PC-3 (cell line): ENCODE measurements around the gene DCAF7. TPM values are rescaled to one million over a fixed set of nuclear protein-coding genes. Genes with fewer than 3 reads are reported as not detected.

Experiments used
- ATAC-seq: fragments of 200-7000 bp; cut with Tn5 transposase; 2 replicates; pipeline ENCODE4 v1.9.1; 2020; ENCODE audit warnings: mild to moderate bottlenecking, moderate library complexity
- BruUV-seq: library from RNA; stranded (reverse); fragments of 400-500 nt; replicated peaks from 2 replicates; lab custom pipeline; 2021; lab: Mats Ljungman, UMichigan
- CTCF ChIA-PET: fragments of 300-600 bp; sonication (Branson Sonifier 250); formaldehyde crosslinking; loops from one replicate; lab custom pipeline; 2022; ENCODE audit warnings: antibody characterized with exemption; lab: Charles Lee
- POLR2A ChIA-PET: fragments of 300-600 bp; sonication (Branson Sonifier 250); formaldehyde crosslinking; loops from one replicate; lab custom pipeline; 2022; ENCODE audit warnings: antibody characterized with exemption; ENCODE audit not compliant: unreplicated experiment; lab: Charles Lee
- DNase-seq: peaks from one replicate; pipeline ENCODE4 v3.0.0-alpha.2; 2015
- H2AFZ ChIP-seq: fragments of 300-600 bp; sonication (generic); 2 replicates; pipeline ENCODE4 v1.6.0; 2016; ENCODE audit warnings: antibody characterized with exemption, low read length
- H3F3A ChIP-seq: fragments of 300-600 bp; sonication (generic); one replicate; pipeline ENCODE4 v1.6.0; 2017; ENCODE audit warnings: antibody characterized with exemption, low read length, control low read depth, mild to moderate bottlenecking; ENCODE audit not compliant: unreplicated experiment
- H3K27ac ChIP-seq: fragments of 300-600 bp; sonication (generic); 2 replicates; pipeline ENCODE4 v1.5.1; 2016; ENCODE audit warnings: mild to moderate bottlenecking, low read length
- H3K27me3 ChIP-seq: fragments of 300-600 bp; sonication (generic); 2 replicates; pipeline ENCODE4 v1.6.1; 2016; ENCODE audit warnings: low read length, mixed read lengths
- H3K36me3 ChIP-seq: fragments of 300-600 bp; sonication (generic); 2 replicates; pipeline ENCODE4 v1.6.1; 2016; ENCODE audit warnings: low read depth, mixed run types, low read length, mixed read lengths
- H3K4me1 ChIP-seq: fragments of 300-600 bp; sonication (generic); 2 replicates; pipeline ENCODE4 v1.5.1; 2016; ENCODE audit warnings: low read length; ENCODE audit not compliant: insufficient read depth
- H3K4me2 ChIP-seq: fragments of 300-600 bp; sonication (generic); 2 replicates; pipeline ENCODE4 v1.6.0; 2016; ENCODE audit warnings: low read length
- H3K4me3 ChIP-seq: fragments of 300-600 bp; sonication (generic); 2 replicates; pipeline ENCODE4 v1.5.1; 2016; ENCODE audit warnings: mild to moderate bottlenecking, low read length, mixed read lengths
- H3K79me2 ChIP-seq: fragments of 300-600 bp; sonication (generic); 2 replicates; pipeline ENCODE4 v1.6.1; 2017; ENCODE audit warnings: low read length, mixed read lengths
- H3K9ac ChIP-seq: fragments of 300-600 bp; sonication (generic); 2 replicates; pipeline ENCODE4 v1.6.0; 2016; ENCODE audit warnings: mild to moderate bottlenecking, low read length
- H3K9me2 ChIP-seq: fragments of 300-600 bp; sonication (generic); replicated peaks from 2 replicates; pipeline ENCODE4 v1.6.1; 2016; ENCODE audit warnings: mixed run types, low read length, mixed read lengths
- H3K9me3 ChIP-seq: fragments of 300-600 bp; sonication (generic); 2 replicates; pipeline ENCODE4 v1.6.1; 2016; ENCODE audit warnings: low read length, mixed read lengths
- H4K20me1 ChIP-seq: fragments of 300-600 bp; sonication (generic); 2 replicates; pipeline ENCODE4 v1.6.1; 2016; ENCODE audit warnings: low read length, mixed read lengths
- EZH2 ChIP-seq: fragments of 300-600 bp; sonication (generic); IDR thresholded peaks from one replicate; pipeline ENCODE4 v1.6.1; 2017; ENCODE audit warnings: antibody characterized with exemption, mild to moderate bottlenecking, low read length; ENCODE audit not compliant: unreplicated experiment
- EZH2phosphoT487 ChIP-seq: fragments of 300-600 bp; sonication (generic); IDR thresholded peaks from 2 replicates; pipeline ENCODE4 v1.6.1; 2018; ENCODE audit warnings: mild to moderate bottlenecking, antibody characterized with exemption, low read length, borderline replicate concordance
- intact Hi-C: fragments of 100-400 bp; cut with micrococcal nuclease; formaldehyde crosslinking; loops from 2 replicates; pipeline ENCODE4 v1.9.0; 2023
- total RNA-seq: library from RNA; depleted of rRNA; stranded (reverse); fragments of >200 nt; gene quantifications from 2 replicates; pipeline ENCODE4 v1.2.3, GENCODE V29; 2014
- TF ChIP-seq, protein P1 (sequence below): fragments of 300-600 bp; sonication (generic); conservative IDR thresholded peaks from 2 replicates; pipeline ENCODE4 v1.5.1; 2017; ENCODE audit warnings: antibody characterized with exemption, low read depth, mild to moderate bottlenecking, low read length

Gene DCAF7
- total RNA-seq, 1 experiment from 2014 or later: 46.5 TPM

DNA sequence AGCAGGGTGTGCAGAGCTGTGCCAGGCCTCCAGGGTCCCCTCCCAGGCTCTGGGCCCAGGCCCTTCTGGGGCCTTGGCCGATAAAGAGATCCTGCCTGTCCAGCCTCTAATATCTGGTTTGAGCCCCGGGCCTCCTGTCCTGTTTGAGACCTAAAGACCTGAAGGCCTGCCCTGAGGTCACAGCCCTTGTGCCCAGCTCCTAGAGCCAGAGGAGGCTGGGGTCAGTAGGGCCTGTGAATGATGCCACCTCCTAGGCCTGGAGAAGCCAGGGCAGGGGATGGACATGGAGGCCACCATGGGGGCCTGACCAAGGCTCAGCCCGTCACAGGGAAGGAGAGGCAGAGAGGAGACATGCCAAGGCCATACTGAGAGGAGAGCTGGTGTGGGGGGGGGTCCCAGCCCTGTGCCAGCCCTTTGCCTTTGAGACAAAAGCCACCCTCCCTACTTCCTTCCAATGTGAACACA, 19.7 kb upstream of the DCAF7 start:
- no TSS peak for BruUV-seq
- TF ChIP-seq EZH2phosphoT487: no peak
- TF ChIP-seq, protein P1, sequence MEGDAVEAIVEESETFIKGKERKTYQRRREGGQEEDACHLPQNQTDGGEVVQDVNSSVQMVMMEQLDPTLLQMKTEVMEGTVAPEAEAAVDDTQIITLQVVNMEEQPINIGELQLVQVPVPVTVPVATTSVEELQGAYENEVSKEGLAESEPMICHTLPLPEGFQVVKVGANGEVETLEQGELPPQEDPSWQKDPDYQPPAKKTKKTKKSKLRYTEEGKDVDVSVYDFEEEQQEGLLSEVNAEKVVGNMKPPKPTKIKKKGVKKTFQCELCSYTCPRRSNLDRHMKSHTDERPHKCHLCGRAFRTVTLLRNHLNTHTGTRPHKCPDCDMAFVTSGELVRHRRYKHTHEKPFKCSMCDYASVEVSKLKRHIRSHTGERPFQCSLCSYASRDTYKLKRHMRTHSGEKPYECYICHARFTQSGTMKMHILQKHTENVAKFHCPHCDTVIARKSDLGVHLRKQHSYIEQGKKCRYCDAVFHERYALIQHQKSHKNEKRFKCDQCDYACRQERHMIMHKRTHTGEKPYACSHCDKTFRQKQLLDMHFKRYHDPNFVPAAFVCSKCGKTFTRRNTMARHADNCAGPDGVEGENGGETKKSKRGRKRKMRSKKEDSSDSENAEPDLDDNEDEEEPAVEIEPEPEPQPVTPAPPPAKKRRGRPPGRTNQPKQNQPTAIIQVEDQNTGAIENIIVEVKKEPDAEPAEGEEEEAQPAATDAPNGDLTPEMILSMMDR: no peak
- TF ChIP-seq EZH2: no peak
- no peaks in the 10 kb centered on the region for H3K9me2 ChIP-seq
- POLR2A ChIA-PET: no interaction called here
- H4K20me1 ChIP-seq: no peaks in the 10 kb centered on the region
- no peak overlapping the region for H2AFZ ChIP-seq
- H3K4me1 ChIP-seq: no peaks in the 10 kb centered on the region
- no peak overlapping the region for H3K4me3 ChIP-seq
- no peak overlapping the region for H3K27ac ChIP-seq
- no peaks in the 10 kb centered on the region for H3K79me2 ChIP-seq
- CTCF ChIA-PET: no interaction called here
- H3K9me3 ChIP-seq: no peaks in the 10 kb centered on the region
- no peaks in the 10 kb centered on the region for H3K36me3 ChIP-seq
- ATAC-seq: no peak
- no peaks in the 10 kb centered on the region for H3K27me3 ChIP-seq
- H3K9ac ChIP-seq: no peak overlapping the region
- no peaks in the 10 kb centered on the region for H3F3A ChIP-seq
- H3K4me2 ChIP-seq: no peak overlapping the region
- intact Hi-C loops: no loop called here
- DNase-seq: no peak

DNA sequence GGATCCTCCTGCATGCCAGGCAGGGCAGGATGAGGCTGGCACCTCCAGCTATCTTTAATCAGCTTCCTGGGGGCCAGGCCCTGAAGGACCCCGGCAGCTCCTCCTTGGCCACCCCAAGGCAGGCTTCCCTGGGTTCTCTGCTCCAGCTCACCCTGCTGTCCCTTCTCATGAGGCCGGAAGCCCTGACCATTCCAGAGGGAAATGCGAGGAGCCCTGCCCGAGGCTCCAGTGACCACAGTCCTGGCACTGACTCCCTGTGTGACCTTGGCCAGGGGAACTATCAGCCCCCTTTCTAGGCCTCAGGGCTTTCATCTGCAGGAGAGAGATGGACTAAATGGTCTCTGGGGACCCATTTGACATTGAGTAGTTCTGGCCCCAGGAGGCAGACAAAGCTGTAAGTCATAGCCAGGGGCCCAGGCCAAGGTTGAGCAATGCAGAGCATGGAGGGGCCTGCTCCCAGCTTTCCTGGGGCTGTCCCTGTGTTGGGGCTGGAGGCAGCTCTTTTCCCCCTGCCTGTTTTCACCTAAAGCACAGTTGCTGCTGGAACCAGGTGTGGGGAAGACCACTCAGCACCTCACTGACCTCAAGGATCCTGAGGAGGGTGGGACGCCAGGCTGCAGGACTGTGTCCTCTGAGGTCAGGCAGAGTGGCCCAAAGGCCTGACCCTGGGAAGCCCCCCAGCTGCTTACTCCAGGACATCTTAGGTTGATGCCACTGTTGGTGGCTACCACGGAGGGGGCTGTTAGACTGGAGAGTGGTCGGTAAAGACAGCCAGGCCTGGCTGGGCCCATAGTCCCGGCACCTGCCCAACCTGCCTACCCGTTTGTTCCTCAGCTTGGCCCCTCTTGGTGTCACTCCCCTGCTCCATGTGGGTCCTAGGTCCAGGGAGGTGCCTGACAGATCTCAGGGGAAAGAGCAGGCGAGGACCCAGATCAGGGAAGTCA, 19.0 kb upstream of the DCAF7 start:
- Histone ChIP-seq H3F3A (no peaks in the 10 kb centered on the region), H3K36me3 (no peaks in the 10 kb centered on the region), H3K9me2 (no peaks in the 10 kb centered on the region), H3K9me3 (no peaks in the 10 kb centered on the region), H3K4me1 (no peaks in the 10 kb centered on the region), H3K79me2 (no peaks in the 10 kb centered on the region), H3K27ac (no peak overlapping the region), H4K20me1 (no peaks in the 10 kb centered on the region), H3K9ac (no peak overlapping the region), H3K4me3 (no peak overlapping the region), H3K27me3 (no peaks in the 10 kb centered on the region), H2AFZ (no peak overlapping the region), H3K4me2 (no peak overlapping the region)
- BruUV-seq: no TSS peak
- intact Hi-C loops: no loop called here
- ChIA-PET CTCF (no interaction called here), POLR2A (no interaction called here)
- no peak for TF ChIP-seq EZH2phosphoT487
- TF ChIP-seq EZH2: no peak
- TF ChIP-seq, protein P1: no peak
- ATAC-seq (no peak), DNase-seq (no peak)
